HG02623 (cell line): ENCODE data around the gene PDHB.
A peak's percentile ranks its signal among the peaks of the same experiment; 100 is the strongest.
"Not testable (repeated sequence)": the region's sequence is repeated elsewhere in the genome, so short reads cannot be mapped to it uniquely, and the experiment has no call there.

Experiments used
- ATAC-seq: cut with Tn5 transposase; IDR thresholded peaks from one replicate; pipeline ENCODE4 v1.9.1; 2021; ENCODE audit warnings: moderate library complexity; ENCODE audit not compliant: unreplicated experiment

The PDHB gene

GRCh38 chr3:58440996-58441355, 7.3 kb upstream of the PDHB start:
- ATAC-seq, result not testable (repeated sequence)

- ATAC-seq, result not testable (repeated sequence)
Observed at GRCh38 chr3:58437276-58437675, 3.6 kb upstream of the PDHB start.

- ATAC-seq, result no peak
Observed at GRCh38 chr3:58434990-58435389, 1.4 kb upstream of the PDHB start.

GRCh38 chr3:58434511-58434910, 879 bp upstream of the PDHB start:
- ATAC-seq, result no peak

- no peak for ATAC-seq
Observed at GRCh38 chr3:58434168-58434504, 504 bp upstream of the PDHB start.

GRCh38 chr3:58432905-58433304, 727 bp downstream of the PDHB start:
- no peak for ATAC-seq

- ATAC-seq, result peak; percentile 41
Observed at GRCh38 chr3:58429657-58430056, 4.0 kb downstream of the PDHB start.

- ATAC-seq, result no peak
Observed at GRCh38 chr3:58427661-58428361, 5.8 kb downstream of the PDHB start.

GRCh38 chr3:58425782-58426181, 7.8 kb downstream of the PDHB start:
- no peak for ATAC-seq

- no peak for ATAC-seq
Observed at GRCh38 chr3:58424613-58425012, 9.0 kb downstream of the PDHB start.

- no peak for ATAC-seq
Observed at GRCh38 chr3:58422756-58423325, 10.8 kb downstream of the PDHB start.

- ATAC-seq, result no peak
Observed at GRCh38 chr3:58421004-58421403, 12.6 kb downstream of the PDHB start.

GRCh38 chr3:58419780-58420507, 13.7 kb downstream of the PDHB start:
- peak; percentile 65 for ATAC-seq

GRCh38 chr3:58418227-58418626, 15.4 kb downstream of the PDHB start:
- ATAC-seq, result no peak

- no peak for ATAC-seq
Observed at GRCh38 chr3:58417075-58417474, 16.6 kb downstream of the PDHB start.

- ATAC-seq, result no peak
Observed at GRCh38 chr3:58416191-58416590, 17.4 kb downstream of the PDHB start.

- no peak for ATAC-seq
Observed at GRCh38 chr3:58414538-58415197, 19.0 kb downstream of the PDHB start.

GRCh38 chr3:58411851-58412830, 21.5 kb downstream of the PDHB start:
- no peak for ATAC-seq

GRCh38 chr3:58411036-58411435, 22.6 kb downstream of the PDHB start:
- no peak for ATAC-seq

GRCh38 chr3:58409663-58410062, 24.0 kb downstream of the PDHB start:
- no peak for ATAC-seq

GRCh38 chr3:58408906-58409305, 24.7 kb downstream of the PDHB start:
- no peak for ATAC-seq
